ENCODE measurements around the gene MT2A. TPM values are rescaled to one million over a fixed set of nuclear protein-coding genes. Genes with fewer than 3 reads are reported as not detected.
A peak's percentile ranks its signal among the peaks of the same experiment; 100 is the strongest.
"Not testable (repeated sequence)": the region's sequence is repeated elsewhere in the genome, so short reads cannot be mapped to it uniquely, and the experiment has no call there.

MT2A gene
- total and polyA plus RNA-seq, 2 of the 4 experiments (the other 2 are of a cell fraction) = 25.5 to 621 TPM

- Histone ChIP-seq H2AFZ (replicated peaks; ENCODE audit: low read length, poor library complexity) (no peak overlapping the region), H3K9ac (ENCODE audit: low read depth, low read length) (no peak overlapping the region), H3K4me2 (ENCODE audit: low read depth, low read length) (no peak overlapping the region), H4K20me1 (ENCODE audit: insufficient read depth, low read length) (no peaks in the 10 kb centered on the region), H3K56ac (ENCODE audit: extremely low read depth, insufficient read depth, low read length) (no peak overlapping the region), H3K36me3 (ENCODE audit: control insufficient read depth, insufficient read depth, low read length) (no peaks in the 10 kb centered on the region), H3K4me1 (ENCODE audit: control insufficient read depth, insufficient read depth, low read length) (peaks cover 16% of the 10 kb centered on the region), H2BK20ac (ENCODE audit: low read depth, low read length) (no peak overlapping the region), H4K91ac (ENCODE audit: insufficient read depth, low read depth, low read length) (no peak overlapping the region), H2AK5ac (ENCODE audit: low read depth, low read length) (peak overlapping the region; percentile 36; the same call in 1 of the 2 replicates), H2AK9ac (replicated peaks; ENCODE audit: low read depth, low read length, poor library complexity) (no peak overlapping the region), H3K18ac (ENCODE audit: low read depth, low read length) (no peak overlapping the region), H2BK15ac (ENCODE audit: low read depth, low read length) (no peak overlapping the region), H3K14ac (replicated peaks; ENCODE audit: low read depth, low read length) (no peak overlapping the region), H3K9me1 (ENCODE audit: insufficient read depth, low read length) (peaks cover 13% of the 10 kb centered on the region), H3K27me3 (ENCODE audit: control insufficient read depth, insufficient read depth, low read length) (no peaks in the 10 kb centered on the region), H3K9me3 (ENCODE audit: control insufficient read depth, insufficient read depth, low read length) (no peaks in the 10 kb centered on the region), H4K5ac (ENCODE audit: low read depth, low read length) (no peak overlapping the region), H3K4me3 (ENCODE audit: insufficient read depth, low read depth, low read length) (no peak overlapping the region), H3K23ac (ENCODE audit: low read depth, low read length) (no peak overlapping the region), H3K79me1 (ENCODE audit: low read depth in 1 of 2, low read length in 2 of 2) (peaks cover 3 to 21% of the 10 kb centered on the region in 2 experiments; a peak in 3 of 4 replicates), H3K4ac (ENCODE audit: low read depth, low read length) (0 out of 2 replicates have a peak overlapping the region, but pooled peaks have one; percentile 25), H3K27ac (ENCODE audit: insufficient read depth, low read length) (no peak overlapping the region), H2BK5ac (ENCODE audit: low read depth, low read length, poor library complexity, severe bottlenecking) (no peak overlapping the region), H2BK120ac (ENCODE audit: low read depth, low read length) (no peak overlapping the region), H4K8ac (ENCODE audit: low read depth in 2 of 2, low read length in 2 of 2) (no peak overlapping the region)
- BruUV-seq (replicated peaks) = no TSS peak
- ATAC-seq (ENCODE audit: low read depth) (no peak), DNase-seq (no peak)
- dilution Hi-C loops (cut with HindIII; ENCODE audit: low sequenced_read_pairs, unreplicated experiment) = no loop called here
- ChIA-PET POLR2A (ENCODE audit: unreplicated experiment) (no interaction called here), CTCF (no interaction called here)
- intact Hi-C loops (cut with micrococcal nuclease) = no loop called here
- in situ Hi-C loops (cut with MboI; ENCODE audit: low sequenced_read_pairs) = no loop called here
- no peak for TF ChIP-seq RFX5 (IDR thresholded peaks at IDR 0.05; ENCODE audit: low read depth, low read length)
- 100% methylated on average over 2 of the region's 8 CpGs; no CpG with 5 or more reads in 1 of the 2 experiments for WGBS, 2 experiments (ENCODE audit: extremely low coverage in 2 of 2, insufficient read length in 1 of 2)
Observed at GRCh38 chr16:56620339-56620897, 12.0 kb downstream of the MT2A start.

- H3K9me3 ChIP-seq (ENCODE audit: control insufficient read depth, insufficient read depth, low read length); H3K36me3 ChIP-seq (ENCODE audit: control insufficient read depth, insufficient read depth, low read length); BruUV-seq (replicated peaks); H2AFZ ChIP-seq (replicated peaks; ENCODE audit: low read length, poor library complexity); H4K91ac ChIP-seq (ENCODE audit: insufficient read depth, low read depth, low read length); DNase-seq; H2AK5ac ChIP-seq (ENCODE audit: low read depth, low read length); ATAC-seq (ENCODE audit: low read depth); H3K4me3 ChIP-seq (ENCODE audit: insufficient read depth, low read depth, low read length); H2AK9ac ChIP-seq (replicated peaks; ENCODE audit: low read depth, low read length, poor library complexity); H3K23ac ChIP-seq (ENCODE audit: low read depth, low read length); H3K18ac ChIP-seq (ENCODE audit: low read depth, low read length); POLR2A ChIA-PET (ENCODE audit: unreplicated experiment); H3K4ac ChIP-seq (ENCODE audit: low read depth, low read length); H3K9ac ChIP-seq (ENCODE audit: low read depth, low read length); H2BK15ac ChIP-seq (ENCODE audit: low read depth, low read length); CTCF ChIA-PET; dilution Hi-C loops (cut with HindIII; ENCODE audit: low sequenced_read_pairs, unreplicated experiment); H3K56ac ChIP-seq (ENCODE audit: extremely low read depth, insufficient read depth, low read length); in situ Hi-C loops (cut with MboI; ENCODE audit: low sequenced_read_pairs); H2BK120ac ChIP-seq (ENCODE audit: low read depth, low read length); H3K4me2 ChIP-seq (ENCODE audit: low read depth, low read length); H2BK5ac ChIP-seq (ENCODE audit: low read depth, low read length, poor library complexity, severe bottlenecking); intact Hi-C loops (cut with micrococcal nuclease); H2BK20ac ChIP-seq (ENCODE audit: low read depth, low read length); H4K8ac ChIP-seq (ENCODE audit: low read depth in 2 of 2, low read length in 2 of 2); H3K14ac ChIP-seq (replicated peaks; ENCODE audit: low read depth, low read length); H4K5ac ChIP-seq (ENCODE audit: low read depth, low read length); H3K27ac ChIP-seq (ENCODE audit: insufficient read depth, low read length); H3K27me3 ChIP-seq (ENCODE audit: control insufficient read depth, insufficient read depth, low read length); H4K20me1 ChIP-seq (ENCODE audit: insufficient read depth, low read length): not testable (repeated sequence)
- Histone ChIP-seq H3K4me1 (ENCODE audit: control insufficient read depth, insufficient read depth, low read length) (peaks cover 24% of the 10 kb centered on the region), H3K79me1 (ENCODE audit: low read depth in 1 of 2, low read length in 2 of 2) (peaks cover 3 to 26% of the 10 kb centered on the region in 2 experiments; a peak in 3 of 4 replicates), H3K9me1 (ENCODE audit: insufficient read depth, low read length) (peaks cover 11% of the 10 kb centered on the region)
- WGBS, 2 experiments (ENCODE audit: extremely low coverage in 2 of 2, insufficient read length in 1 of 2) = 65% methylated on average over 4 of the region's 4 CpGs; no CpG with 5 or more reads in 1 of the 2 experiments
Observed at GRCh38 chr16:56621665-56622445, 13.5 kb downstream of the MT2A start.
